Mesodermal cell (in vitro differentiated cells): ENCODE measurements around the gene FAAP100.

Experiments used
- H3K27ac ChIP-seq: 2 replicates; pipeline ENCODE4 v1.7.0; 2013; ENCODE audit warnings: mild to moderate bottlenecking, low read depth, low read length, moderate library complexity; ENCODE audit not compliant: severe bottlenecking
- H3K36me3 ChIP-seq: 2 replicates; pipeline ENCODE4 v1.7.1; 2013; ENCODE audit warnings: mild to moderate bottlenecking, low read length, moderate library complexity; ENCODE audit not compliant: control insufficient read depth, insufficient read depth
- H3K4me1 ChIP-seq: one replicate; pipeline ENCODE4 v1.7.1; 2013; ENCODE audit warnings: mild to moderate bottlenecking, low read length; ENCODE audit not compliant: insufficient read depth, control insufficient read depth, poor library complexity, severe bottlenecking
- H3K4me3 ChIP-seq: 2 replicates; pipeline ENCODE4 v1.7.0; 2013; ENCODE audit warnings: low read length, control low read depth, mild to moderate bottlenecking; ENCODE audit not compliant: insufficient read depth, poor library complexity, severe bottlenecking; ENCODE audit errors: extremely low read depth
- H3K9me3 ChIP-seq: 2 replicates; pipeline ENCODE4 v1.7.1; 2013; ENCODE audit warnings: mild to moderate bottlenecking, low read length, moderate library complexity; ENCODE audit not compliant: control insufficient read depth
- WGBS, 2 experiments: methylation state at CpG; one replicate each; pipeline ENCODE4 v1.1.5; 2013; ENCODE audit warnings: missing lambda C conversion rate in 2 of 2; ENCODE audit not compliant: insufficient coverage in 2 of 2; 5-methylcytosine and 5-hydroxymethylcytosine counted together

FAAP100 gene

GRCh38 chr17:81509207-81509971 lies 42.8 kb downstream of the FAAP100 start:
- Histone ChIP-seq H3K4me3 (peak overlapping the region; percentile 84), H3K36me3 (peaks cover 39% of the 10 kb centered on the region), H3K9me3 (no peaks in the 10 kb centered on the region), H3K4me1 (peaks cover 6% of the 10 kb centered on the region), H3K27ac (peak overlapping the region; percentile 23)
- 57 to 62% methylated on average over 8 to 10 of the region's 12 CpGs for WGBS, 2 experiments

- H3K4me1 ChIP-seq: peaks cover 3% of the 10 kb centered on the region
- H3K9me3 ChIP-seq: no peaks in the 10 kb centered on the region
- WGBS, 2 experiments: 86 to 88% methylated on average over 9 of the region's 10 CpGs
- H3K4me3 ChIP-seq: peak overlapping the region; percentile 84
- H3K36me3 ChIP-seq: peaks cover 39% of the 10 kb centered on the region
- H3K27ac ChIP-seq: peak overlapping the region; percentile 23
Observed at GRCh38 chr17:81508639-81509206, 43.4 kb downstream of the FAAP100 start.

DNA sequence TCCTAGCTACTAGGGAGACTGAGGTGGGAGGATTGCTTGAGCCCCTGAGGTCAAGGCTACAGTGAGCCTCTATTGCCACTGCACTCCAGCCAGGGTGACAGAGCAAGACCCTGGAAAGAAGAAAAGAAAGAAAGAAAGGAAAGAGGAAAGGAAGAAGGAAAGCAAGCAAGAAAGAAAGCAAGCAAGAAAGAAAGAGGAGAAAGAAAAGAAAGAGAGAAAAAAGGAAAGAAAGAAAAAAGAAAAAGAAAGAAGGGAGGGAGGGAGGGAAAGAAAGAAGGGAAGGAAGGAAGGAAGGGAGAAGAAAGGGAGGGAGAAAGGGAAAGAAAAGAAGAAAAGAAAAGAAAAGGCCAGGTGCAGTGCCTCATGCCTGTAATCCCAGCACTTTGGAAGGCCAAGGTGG lies 48.5 kb downstream of the FAAP100 start:
- Histone ChIP-seq H3K4me1 (peaks cover 11% of the 10 kb centered on the region), H3K9me3 (no peaks in the 10 kb centered on the region), H3K4me3 (no peak overlapping the region), H3K27ac (no peak overlapping the region), H3K36me3 (peaks cover 1% of the 10 kb centered on the region)

GRCh38 chr17:81502471-81503017 lies 49.6 kb downstream of the FAAP100 start:
- no peak overlapping the region for H3K27ac ChIP-seq
- H3K9me3 ChIP-seq: no peaks in the 10 kb centered on the region
- no peak overlapping the region for H3K4me3 ChIP-seq
- peaks cover 11% of the 10 kb centered on the region for H3K4me1 ChIP-seq
- H3K36me3 ChIP-seq: no peaks in the 10 kb centered on the region
- WGBS, 2 experiments: 74 to 84% methylated on average over 10 to 12 of the region's 12 CpGs

DNA sequence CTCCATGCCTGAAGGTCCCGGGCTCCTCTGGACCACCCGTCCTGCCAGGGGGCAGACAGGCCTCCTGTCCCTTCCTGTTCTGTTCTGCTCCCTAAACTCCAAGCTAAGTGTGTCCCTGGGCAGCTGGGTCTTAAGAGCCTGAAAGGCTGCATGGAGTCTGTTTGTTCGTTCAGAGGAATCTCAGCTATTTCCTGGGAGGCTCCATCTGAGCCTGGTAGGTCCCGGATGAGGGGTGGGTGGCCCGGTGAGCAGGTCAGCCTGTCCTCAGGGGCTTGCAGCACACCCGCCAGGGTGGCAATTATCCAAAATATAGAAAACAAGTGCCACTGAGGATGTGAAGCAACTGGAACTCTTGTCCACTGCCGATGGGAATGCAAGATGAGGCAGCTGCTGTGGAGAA lies 52.1 kb downstream of the FAAP100 start:
- 65 to 68% methylated on average over 7 of the region's 7 CpGs for WGBS, 2 experiments
- no peak overlapping the region for H3K27ac ChIP-seq
- no peaks in the 10 kb centered on the region for H3K9me3 ChIP-seq
- H3K36me3 ChIP-seq: no peaks in the 10 kb centered on the region
- no peak overlapping the region for H3K4me3 ChIP-seq
- peaks cover 11% of the 10 kb centered on the region for H3K4me1 ChIP-seq

- WGBS, 2 experiments: 70 to 72% methylated on average over 10 to 12 of the region's 12 CpGs
- H3K36me3 ChIP-seq: no peaks in the 10 kb centered on the region
- H3K4me3 ChIP-seq: no peak overlapping the region
- no peaks in the 10 kb centered on the region for H3K9me3 ChIP-seq
- H3K4me1 ChIP-seq: peaks cover 11% of the 10 kb centered on the region
- no peak overlapping the region for H3K27ac ChIP-seq
Observed at GRCh38 chr17:81499601-81499970, 52.6 kb downstream of the FAAP100 start.

GRCh38 chr17:81498953-81499600 lies 53.1 kb downstream of the FAAP100 start:
- Histone ChIP-seq H3K4me1 (peaks cover 11% of the 10 kb centered on the region), H3K36me3 (no peaks in the 10 kb centered on the region), H3K27ac (no peak overlapping the region), H3K4me3 (no peak overlapping the region), H3K9me3 (no peaks in the 10 kb centered on the region)
- 92 to 95% methylated on average over 57 to 64 of the region's 64 CpGs for WGBS, 2 experiments

DNA sequence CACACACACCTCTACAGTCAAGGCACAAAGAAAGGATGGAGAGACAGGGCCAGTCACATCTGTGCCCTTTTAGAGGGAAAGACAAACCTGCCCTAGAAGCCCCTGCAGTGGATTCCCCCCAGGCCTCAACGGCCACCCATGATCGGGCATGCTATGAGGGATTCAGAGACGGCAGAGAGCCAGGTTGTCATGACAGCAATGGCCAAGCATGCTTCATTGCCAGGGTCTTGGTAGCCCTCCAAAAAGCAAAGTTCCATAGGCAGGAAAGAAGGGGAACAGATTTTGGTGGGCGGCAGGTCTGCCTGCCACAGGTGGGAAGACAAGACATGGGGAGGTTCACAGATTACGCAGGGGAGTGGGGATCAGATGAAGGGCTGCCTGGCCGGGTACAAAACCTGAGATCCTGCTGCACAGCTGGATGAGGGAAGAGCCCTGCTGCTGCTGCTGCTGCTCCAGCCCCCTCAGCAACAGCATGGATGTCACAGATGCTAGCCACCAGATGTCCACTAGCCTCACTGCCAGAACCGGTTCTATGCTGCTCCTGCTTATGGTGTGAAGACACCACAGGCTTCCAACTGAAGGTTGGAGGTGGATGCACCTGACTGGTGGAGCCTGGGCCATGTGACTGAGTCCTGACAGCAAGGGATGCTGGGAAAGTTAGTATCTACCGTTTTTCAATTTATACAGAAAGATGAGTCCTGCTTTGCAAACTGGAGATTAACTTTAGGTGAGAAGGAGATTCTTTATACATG lies 57.4 kb downstream of the FAAP100 start:
- WGBS, 2 experiments: 74 to 83% methylated on average over 4 to 8 of the region's 8 CpGs
- peaks cover 10% of the 10 kb centered on the region for H3K4me1 ChIP-seq
- H3K4me3 ChIP-seq: no peak overlapping the region
- no peaks in the 10 kb centered on the region for H3K36me3 ChIP-seq
- no peak overlapping the region for H3K27ac ChIP-seq
- H3K9me3 ChIP-seq: no peaks in the 10 kb centered on the region

DNA sequence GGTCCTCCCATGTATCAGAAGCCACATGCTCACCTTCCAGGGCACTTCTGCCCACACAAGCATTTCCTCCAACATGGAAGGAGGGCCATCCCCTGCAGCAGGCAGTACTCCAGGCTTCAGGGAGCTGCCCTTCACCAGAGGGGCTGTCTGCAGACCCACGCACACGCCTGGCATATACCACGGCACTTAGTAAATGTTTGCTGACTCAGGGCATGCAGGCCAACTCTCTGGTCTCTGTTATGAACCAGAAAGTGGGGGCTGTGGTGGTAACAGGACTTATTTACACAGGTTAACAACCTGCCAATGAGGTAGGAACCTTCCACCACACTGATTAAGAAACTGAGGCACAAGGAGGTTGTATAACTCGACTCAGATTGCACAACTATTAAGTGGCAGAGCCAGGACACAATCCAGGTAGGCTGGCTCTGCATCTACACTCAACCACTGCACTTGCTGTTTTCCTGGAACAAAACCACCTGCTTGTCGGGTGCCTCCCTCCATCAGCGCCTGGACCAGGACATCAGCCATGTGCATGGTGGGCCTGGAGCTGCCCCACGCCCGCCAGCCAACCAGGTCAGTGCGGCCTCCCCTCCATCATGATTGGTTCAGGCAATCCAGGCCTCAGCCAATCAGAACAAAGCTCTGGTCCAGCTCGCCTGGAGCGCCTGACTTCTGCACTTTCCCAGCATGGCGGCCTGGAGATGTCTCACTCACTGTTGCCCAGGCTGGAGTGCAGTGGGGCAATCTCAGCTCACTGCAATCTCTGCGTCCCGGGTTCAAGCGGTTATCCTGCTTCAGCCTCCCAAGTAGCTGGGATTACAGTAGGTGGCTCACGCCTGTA lies 58.7 kb downstream of the FAAP100 start:
- H3K4me1 ChIP-seq: peaks cover 17% of the 10 kb centered on the region
- 87 to 95% methylated on average over 15 of the region's 16 CpGs for WGBS, 2 experiments
- H3K36me3 ChIP-seq: no peaks in the 10 kb centered on the region
- H3K4me3 ChIP-seq: no peak overlapping the region
- H3K27ac ChIP-seq: no peak overlapping the region
- no peaks in the 10 kb centered on the region for H3K9me3 ChIP-seq

DNA sequence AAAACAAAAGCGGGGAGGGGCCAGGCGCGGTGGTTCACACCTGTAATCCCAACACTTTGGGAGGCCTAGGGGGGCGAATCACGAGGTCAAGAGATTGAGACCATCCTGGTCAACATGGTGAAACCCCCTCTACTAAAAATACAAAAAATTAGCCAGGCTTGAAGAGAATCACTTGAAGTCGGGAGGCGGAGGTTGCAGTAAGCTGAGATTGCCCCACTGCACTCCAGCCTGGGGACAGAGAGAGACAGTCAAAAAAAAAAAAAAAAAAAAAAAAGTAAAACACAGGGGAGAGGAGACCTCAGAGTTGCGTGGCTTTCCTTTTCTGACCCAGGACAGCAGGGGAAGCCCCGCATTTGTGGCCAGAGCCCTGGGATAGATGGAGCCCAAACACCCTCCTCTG lies 59.4 kb downstream of the FAAP100 start:
- 78 to 93% methylated on average over 4 of the region's 9 CpGs for WGBS, 2 experiments
- H3K9me3 ChIP-seq: no peaks in the 10 kb centered on the region
- no peaks in the 10 kb centered on the region for H3K36me3 ChIP-seq
- peaks cover 22% of the 10 kb centered on the region for H3K4me1 ChIP-seq
- no peak overlapping the region for H3K27ac ChIP-seq
- H3K4me3 ChIP-seq: no peak overlapping the region
